ENCODE measurements around the gene HAUS1.
"Not testable (repeated sequence)": the region's sequence is repeated elsewhere in the genome, so short reads cannot be mapped to it uniquely, and the experiment has no call there.

Gene HAUS1, protein sequence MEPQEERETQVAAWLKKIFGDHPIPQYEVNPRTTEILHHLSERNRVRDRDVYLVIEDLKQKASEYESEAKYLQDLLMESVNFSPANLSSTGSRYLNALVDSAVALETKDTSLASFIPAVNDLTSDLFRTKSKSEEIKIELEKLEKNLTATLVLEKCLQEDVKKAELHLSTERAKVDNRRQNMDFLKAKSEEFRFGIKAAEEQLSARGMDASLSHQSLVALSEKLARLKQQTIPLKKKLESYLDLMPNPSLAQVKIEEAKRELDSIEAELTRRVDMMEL

DNA sequence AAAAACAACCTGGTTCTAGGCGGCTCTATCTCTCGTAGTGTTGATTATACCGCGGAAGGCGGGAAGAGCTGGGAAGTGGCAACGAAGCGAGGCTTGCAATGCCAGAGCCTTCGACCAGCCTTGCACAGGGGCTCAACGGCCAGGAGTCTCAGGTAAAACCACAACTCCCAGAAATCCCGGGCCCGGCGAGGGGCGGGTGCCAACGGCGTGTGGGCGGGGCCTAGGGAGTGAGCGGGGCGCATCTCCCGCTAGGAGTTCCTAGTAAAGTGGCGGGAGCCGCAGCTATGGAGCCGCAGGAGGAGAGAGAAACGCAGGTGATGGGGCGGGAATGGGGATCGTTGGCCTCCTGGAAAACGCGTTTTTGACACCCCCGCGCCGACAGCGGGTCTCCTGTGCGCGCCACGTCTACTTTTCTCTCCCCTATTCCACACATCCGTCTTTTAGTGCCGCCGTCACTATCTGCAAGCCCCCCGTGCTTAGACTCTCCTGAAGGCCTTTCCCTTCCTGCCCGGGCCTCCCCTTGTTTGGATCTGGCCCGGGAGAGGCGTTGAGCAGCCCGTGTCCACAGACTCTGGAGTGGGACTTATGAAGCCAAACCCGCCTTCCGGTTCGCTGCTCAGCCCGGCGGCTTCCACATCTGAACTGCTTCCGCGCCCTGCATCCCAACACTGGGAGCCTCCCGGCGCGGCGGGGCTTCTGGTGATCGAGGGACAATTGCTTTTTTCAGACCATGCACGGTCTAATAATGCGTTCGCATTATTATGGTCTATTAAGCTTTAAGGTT lies at the start of gene HAUS1:
TSS of gene HAUS1 (plus strand) at position 258 of the 784 bp plus-strand sequence. CDS start at position 285, 27 bp downstream.
- DNase-seq, result peak; percentile 82

DNA sequence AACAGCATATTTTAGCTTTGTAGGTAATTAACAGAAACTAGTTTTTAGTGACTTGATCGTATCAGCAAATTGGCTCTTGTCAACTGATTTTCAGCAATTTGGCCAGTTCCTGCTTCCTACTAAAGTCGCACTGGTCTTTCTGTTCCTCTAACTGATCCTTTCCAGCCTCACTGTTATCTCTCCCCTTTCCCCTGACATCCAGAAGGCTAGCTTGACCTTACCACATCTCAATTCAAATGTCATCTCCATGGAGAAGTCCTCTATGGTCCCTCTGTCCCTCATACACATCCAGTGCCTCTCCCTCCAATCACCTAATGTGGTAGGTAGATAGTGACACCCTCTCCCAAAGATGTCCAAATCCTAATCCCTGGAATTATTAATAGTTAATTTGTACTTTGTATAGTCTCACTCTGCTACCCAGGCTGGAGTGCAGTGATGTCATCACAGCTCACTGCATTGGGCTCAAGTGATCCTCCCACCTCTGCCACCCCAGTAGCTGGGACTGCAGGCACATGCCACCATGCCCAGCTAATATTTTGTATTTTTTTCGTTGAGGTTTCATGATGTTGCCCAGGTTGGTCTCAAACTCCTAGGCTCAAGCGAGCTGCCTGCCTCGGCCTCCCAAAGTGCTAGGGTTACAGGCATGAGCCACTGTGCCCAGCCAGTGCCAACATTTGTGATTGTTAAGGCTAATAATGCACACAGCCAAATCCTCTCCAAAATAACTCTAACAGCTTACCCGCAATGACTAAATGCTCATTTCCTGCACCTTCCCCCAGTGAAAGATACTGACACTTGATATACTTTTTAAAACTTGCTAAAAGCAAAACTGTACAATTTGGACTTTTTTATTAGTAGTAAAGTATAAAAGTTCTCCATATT lies 49.0 kb upstream of the HAUS1 start:
- no peak for DNase-seq

DNA sequence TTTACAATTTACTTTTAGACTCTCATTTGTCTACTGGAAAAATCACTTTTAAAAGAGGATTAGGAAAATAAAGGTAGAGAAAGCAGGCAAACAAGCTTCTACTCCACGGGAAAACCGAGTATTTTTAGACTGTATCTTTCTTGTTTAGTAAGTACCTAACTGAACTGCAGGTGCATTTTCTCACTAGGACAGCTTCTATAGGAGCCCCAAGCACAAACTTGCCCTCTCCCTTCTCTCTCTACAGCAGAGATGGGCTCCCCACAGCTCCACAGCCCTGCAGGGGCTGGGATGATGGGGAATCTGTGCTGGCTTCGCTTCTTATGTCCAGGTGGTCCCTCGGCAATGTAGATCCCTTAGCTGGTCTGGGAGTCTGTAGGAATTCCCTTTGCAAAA lies 48.4 kb upstream of the HAUS1 start:
- no peak for DNase-seq

DNA sequence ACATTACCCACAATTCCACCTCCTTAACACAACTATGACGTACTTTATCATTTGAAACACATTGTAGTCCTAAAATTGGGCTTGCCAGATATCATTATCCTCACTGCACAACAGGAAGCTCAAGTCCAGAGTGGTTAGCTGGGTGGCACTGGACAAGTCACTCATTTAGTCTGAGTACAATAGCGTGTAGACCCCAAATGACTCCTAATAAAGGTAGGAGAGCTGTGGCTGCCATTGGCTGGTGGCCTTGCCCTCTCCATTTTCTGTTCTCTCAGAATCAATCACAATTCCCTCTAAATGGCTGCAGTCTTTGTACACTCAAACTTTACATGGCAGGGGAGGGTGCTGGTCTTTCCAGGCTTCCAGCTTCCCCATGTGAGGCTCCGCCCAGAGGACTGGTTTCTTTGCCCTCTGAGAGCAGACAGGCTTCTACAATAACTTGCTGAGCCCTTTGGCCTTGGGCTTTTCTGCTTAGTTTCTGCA lies 43.8 kb upstream of the HAUS1 start:
- no peak for DNase-seq

DNA sequence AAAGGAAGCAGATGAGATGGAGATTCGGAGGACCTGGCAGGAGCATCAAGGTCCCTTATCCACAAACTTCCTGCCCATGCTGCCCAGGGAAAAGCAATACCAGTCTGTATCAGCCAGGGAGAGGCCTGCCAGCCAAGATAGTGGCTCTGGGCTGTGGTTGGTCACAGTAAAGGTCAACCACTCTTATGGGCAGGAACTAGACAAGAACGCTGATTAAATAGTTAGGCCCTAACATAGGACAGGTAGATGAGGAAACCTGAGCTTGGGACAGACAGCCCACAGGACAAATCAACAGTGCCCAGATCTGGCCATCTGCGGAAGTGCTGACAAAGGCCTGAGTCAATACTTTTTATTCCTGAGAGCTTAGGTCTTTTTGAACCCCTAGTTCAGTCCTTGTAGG lies 42.8 kb upstream of the HAUS1 start:
- no peak for DNase-seq

DNA sequence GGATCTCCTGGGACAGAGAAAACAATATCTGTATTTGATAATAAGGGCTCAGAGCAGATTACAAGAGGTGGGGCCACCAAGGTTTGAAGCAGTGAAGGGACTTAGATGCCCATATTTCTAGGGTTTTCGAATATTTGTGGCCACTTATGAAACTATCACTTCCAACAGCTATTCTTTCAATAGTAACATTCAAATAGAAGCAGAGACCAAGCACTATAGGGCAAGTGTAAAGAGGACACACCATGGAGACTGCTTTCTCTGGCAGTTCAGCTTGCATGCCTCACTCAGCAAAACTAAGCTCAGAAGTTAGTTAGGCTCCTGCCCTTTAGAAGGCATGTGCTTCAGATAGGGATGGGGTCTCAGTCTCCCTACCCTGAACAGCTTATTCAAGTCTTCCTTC lies 42.4 kb upstream of the HAUS1 start:
- DNase-seq, result no peak

DNA sequence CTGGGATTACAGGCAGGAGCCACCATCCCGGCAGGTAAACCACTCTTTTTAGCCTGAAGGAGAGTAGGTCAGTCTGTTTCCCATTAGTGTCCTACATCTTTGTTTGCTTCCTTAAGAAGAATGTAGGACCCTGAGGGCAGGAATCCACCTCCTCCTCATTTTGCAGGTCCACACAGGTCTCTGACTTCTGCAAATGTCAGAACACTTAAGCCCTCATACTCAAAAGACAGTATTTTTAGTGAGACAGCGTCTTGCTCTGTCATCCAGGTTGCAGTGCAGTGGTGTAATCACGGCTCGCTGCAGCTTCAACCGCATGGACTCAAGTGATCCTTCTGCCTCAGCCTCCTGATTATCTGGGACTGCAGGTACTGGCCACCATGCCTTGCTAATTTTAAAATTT lies 41.4 kb upstream of the HAUS1 start:
- DNase-seq, result no peak

DNA sequence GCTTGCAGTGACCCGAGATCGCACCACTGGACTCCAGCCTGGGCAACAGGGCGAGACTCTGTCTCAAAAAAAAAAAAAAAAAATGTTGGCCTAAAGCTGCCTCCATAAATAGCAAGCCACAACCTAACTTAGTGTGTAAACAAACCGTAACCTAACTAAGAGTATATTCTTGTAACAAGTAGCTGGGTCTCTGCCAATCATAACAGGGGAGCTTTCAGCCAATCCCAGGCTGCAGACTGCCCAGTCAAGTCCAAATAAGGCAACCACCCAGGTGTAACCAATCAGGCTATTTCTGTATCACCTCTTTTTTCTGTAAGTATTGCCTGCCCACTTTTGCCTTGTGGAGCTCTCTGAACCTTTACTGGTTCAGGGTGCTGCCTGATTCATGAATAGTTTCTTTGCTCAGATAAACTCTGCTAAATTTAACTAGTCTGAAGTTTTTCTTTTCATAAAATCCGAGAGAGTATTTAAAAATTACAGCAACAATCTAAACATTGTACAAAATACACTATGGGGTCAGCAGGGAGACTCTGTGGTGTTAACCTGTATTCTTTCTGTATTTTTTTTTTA lies 36.7 kb upstream of the HAUS1 start:
- DNase-seq, result no peak

DNA sequence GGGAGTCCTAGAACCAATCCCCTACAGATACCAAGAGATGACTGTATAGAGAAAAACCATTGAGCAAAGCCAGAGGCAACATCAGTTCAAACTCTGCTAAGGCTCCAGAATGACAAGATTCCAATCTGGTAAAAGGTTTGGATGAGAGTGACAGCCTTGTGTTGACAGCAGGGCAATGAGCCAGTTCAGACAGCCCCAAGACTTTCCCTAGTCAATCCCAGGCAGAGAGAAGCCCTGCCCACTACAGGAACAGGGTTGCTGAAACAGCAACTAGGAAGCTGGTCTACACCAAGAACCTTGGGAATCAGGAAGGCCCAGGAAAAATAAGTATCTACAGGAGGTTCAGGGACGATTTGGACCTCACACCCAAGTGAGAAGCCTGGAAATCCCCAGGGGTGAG lies 35.4 kb upstream of the HAUS1 start:
- DNase-seq, result no peak

DNA sequence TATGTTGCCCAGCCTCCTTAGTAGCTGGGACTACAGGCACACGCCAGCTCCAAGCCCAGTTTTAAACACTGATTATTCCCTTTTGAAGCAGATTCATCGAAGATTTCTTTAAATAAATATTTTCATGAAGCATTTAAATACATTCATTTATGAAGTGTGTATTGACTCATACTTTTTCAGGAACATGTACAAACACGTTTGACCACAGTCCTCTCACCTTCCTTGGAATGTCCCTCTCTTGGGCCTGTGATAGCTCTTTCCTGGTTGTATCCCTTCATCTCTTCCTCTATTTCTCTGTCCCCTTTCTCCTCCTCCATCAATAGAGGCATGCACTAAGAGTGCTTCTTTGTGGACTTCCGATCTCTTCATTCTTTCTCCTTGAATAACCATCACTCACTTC lies 34.7 kb upstream of the HAUS1 start:
- DNase-seq, result no peak

DNA sequence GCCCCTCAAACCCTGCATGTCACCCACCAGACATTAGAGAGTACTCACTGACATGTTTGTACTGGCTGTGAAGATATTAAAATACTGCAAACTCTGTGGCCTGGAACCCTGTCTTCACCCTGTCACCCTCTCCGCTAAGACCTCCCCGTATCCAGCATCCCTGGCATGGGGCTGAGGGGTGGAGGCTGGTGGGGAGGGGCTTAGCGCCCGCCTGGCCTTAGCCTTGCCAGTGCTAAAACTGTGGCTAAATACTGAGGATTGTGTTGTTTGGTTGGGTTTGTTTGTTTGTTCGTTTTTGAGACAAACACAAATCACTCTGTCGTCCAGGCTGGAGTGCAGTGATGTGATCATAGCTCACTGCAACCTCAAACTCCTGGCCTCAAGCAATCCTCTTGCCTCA lies 34.0 kb upstream of the HAUS1 start:
- DNase-seq, result no peak

DNA sequence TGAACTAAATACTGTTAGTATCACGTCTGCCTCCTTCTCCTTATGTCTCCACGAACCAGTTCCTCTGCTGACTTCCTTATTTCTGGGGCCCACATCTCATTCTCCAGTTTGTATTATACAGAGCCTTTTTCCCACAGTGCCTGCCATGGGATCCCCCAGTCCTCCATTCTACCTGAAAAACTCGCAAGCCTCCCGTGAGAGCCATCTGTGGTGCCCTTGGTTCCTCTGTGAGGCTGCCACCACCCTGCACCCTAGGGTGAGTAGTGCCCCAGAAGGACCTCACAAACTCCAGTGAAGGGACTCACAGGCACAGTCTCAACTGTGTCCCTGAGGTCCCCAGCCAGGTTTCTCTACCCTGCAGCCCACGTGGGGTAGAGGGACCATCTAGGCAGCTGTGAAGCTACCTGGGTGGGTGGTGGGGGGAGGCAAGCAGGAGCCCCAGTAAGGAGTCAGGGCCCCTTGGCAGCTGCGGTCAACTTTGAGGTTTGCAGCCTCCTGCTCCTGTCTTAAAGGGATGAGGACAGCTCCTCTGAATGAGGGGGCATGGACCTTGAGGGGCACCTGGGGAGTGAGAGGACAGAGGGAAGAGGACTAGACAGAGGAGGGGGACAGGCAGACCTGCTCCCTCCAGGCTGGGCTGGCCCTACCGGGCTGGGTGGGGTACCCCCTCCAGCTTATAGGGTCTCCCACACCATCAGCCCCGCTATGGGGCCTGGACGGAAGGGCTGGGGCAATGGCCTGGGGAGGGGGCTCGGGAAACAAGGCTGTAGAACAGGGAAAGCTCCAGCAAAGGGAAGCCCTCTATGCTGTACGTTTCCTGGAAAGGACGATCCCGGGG lies 33.2 kb upstream of the HAUS1 start:
- no peak for DNase-seq

DNA sequence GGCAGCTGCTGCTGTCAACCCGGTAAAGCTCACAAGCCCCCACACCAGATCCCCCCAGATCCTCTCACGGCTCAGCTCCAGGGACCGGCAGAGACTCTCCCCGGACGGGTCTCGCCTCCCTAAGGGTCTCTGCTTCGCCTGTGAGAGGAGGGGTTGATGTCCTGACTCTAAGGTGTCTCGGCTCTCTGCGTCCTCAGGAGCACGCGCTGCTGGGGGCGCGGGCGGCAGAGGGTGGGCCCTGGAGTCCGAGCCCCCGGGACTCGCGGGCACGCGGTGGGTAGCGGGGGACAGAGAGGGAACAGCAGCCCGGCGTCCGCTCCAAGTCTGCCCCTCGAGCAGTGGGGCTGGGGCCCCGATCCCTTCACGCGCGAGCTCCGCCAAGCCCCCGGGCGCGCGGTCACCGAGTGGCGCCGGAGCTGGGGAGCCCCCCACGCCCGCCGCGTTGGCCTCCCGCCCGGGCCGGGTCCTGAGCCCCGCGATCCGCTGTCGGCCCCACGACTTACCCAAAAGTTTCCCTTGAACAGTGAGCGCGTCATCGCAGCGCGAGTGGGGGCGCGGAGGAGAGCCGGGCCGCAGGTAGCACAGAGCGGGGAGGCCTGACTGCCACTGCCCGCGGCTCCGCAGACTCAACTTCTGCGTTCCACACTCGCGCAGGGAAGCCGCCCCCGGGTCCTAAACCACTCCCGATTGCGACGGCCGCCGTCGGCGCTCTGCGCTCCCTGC lies 32.4 kb upstream of the HAUS1 start, which contains the start of gene PSTPIP2:
TSS of gene PSTPIP2 (minus strand) at position 608 of the 723 bp plus-strand sequence. CDS start at position 536, 72 bp downstream.
- DNase-seq, result peak; percentile 52

DNA sequence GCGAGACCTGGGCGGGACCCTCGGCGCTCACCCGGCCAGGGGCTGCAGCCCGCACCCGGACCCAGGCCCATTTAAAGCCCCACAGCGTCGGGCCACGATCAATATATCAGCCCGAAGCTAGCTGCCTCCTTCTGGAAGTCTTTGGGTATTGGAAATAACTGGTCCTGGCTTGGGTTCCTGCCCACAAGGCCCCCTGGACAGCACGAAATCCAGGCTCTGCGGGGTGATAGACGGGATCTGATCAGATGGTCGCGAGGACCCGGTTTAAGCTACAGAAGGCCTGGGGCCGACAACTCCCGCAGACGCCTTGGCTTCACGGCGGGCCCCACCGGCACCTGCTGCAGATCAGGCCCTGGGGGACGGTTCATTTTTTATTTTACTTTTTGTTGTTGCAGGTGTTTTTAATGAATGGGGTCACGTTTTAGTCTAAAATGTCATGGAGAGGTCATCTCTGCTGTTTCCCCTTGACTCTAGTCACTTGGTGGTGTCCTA lies 31.8 kb upstream of the HAUS1 start:
- no peak for DNase-seq

DNA sequence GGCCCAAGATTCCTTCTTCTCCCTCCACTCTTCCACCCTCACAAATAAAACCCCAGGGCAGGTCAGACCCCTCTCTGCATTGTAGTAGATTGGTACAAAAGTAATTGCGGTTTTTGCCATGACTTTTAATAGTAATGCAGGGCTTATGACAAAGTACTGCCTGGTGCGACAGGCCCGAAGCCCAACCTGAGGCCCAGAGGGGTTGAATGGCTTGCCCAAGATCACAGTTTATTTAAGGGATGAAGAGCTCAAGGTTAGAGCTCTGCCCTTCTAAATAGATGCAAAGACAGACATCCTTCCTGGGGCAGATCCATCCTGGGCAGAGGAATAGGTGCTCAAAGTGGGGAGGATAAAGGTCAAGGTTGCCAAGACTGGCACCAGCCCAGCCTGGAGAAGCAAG lies 31.2 kb upstream of the HAUS1 start:
- no peak for DNase-seq

DNA sequence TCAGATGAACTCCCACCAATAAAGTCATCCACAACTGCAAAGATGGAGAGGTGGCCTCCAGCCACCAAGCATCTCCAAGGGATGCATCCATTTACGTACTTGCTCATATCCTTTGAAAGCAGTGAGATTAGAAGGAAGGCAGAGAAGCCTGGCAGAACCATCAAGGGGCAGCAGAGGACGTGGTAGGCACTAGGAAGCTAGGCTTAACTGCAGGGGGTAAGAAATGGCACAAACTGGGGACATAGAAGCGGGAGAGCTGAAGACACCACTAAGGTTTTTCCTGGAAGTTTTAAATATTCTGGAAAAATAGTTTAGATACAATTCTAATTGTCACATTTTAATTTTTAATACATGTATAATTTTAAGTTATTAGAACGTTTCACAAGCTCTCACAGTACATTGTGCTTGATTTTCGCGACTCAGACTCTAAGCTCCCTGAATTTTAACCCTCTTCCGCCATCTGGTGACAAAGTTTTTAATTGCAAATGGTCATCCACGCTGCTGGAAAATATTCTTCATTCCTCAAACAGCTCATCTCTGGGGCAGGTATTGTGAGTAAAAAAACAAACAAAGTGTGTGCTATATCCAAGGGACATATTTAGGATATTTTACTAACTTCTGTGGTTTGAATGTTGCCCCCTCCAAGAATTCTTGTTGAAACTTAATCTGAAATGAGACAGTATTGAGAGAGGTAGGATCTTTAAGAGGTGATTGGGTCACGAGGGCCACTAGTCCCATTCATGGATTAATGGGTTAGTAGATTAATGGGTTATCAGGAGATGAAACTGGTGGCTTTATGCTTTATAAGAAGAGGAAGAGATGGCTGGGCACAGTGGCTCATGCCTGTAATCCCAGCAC lies 30.5 kb upstream of the HAUS1 start:
- DNase-seq, result peak; percentile 67

DNA sequence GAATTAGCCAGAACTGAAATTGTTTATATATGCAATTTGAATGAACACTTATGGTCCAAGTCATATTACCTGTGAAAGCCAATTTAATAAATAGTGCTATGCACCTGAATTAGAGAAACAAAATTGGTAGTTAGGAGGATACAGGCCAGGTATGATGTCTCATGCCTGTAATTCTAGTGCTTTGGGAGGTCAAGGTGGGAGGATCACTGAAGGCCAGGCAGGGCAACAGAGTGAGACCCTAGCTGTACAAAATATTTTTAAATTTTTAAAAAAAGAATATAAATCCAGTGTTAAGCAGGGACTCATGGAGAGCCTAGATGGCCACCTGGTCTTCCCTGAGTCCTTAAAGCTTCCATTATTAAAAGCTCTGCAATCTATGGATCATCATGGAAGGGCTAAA lies 24.8 kb upstream of the HAUS1 start:
- no peak for DNase-seq

DNA sequence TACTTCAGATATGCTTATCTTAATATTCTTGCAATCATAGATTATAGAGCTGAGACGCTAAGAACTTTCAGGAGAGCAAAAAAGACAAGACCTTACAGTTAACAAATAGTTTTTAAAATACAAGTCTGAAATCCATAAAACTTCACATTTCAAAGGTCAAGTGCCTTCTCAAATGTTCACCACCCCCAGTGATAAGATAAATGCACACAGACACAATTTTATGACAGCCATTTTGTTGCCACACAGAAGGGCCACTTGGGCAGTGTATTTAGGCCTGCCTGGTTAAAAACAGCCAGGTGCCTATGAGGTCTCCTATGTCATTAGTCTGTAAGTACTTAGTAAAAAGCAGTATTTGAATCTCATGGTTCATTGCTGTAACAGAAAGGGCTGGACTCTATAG lies 24.0 kb upstream of the HAUS1 start:
- no peak for DNase-seq

DNA sequence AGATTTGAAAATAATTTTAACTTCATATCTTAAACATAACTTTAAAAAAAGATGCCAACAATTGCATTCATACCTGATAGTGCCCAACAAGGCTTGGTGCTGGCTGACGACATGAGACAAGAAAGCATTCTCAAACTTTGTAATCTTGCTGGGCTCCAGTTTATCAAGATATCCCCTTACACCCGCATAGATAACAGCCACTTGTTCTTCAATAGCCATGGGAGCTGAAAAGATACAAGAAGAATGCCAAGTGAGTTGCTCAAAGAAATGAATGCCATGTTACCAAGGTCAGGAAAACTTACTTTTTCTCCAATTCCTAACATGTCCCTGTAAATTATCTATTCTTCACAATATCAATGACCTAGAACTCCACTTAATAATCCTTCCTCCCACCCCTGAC lies 19.8 kb upstream of the HAUS1 start:
- no peak for DNase-seq

DNA sequence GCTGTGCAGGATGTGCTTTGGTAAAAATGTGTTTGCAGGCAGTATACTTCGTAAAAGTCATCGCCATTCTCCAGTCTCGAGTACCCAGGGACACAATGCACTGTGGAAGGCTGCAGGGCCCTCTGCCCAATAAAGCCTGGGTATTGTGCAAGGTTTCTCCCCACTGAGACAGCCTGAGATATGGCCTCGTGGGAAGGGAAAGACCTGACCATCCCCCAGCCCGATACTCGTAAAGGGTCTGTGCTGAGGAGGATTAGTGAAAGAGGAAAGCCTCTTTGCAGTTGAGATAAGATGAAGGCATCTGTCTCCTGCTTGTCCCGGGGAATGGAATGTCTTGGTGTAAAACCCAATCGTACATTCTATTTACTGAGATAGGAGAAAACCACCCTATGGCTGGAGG lies 15.7 kb upstream of the HAUS1 start:
- not testable (repeated sequence) for DNase-seq

Data from activated T-cell treated with anti-CD3 and anti-CD28 coated beads for 4 hours (primary cell).